Keratinocyte (primary cell): ENCODE data around the gene XIRP2.

Experiments
- EZH2 ChIP-seq: IDR thresholded peaks from one replicate; pipeline ENCODE4 v1.6.1; 2012; ENCODE audit warnings: inconsistent platforms, mild to moderate bottlenecking, low read length, moderate library complexity
- TF ChIP-seq, protein P1 (sequence below), 3 experiments: IDR thresholded peaks in 1 of 3; conservative IDR thresholded peaks in 1 of 3; optimal IDR thresholded peaks in 1 of 3; 2 replicates in 2 of 3; 3 replicates in 1 of 3; pipeline versions ENCODE3 to v1.5.1; 2011; ENCODE audit warnings: low read length in 3 of 3, mild to moderate bottlenecking in 3 of 3, moderate library complexity in 2 of 3, control low read depth in 1 of 3, inconsistent platforms in 1 of 3; ENCODE audit not compliant: insufficient read depth in 2 of 3; ENCODE audit errors: extremely low read depth in 1 of 3

DNA sequence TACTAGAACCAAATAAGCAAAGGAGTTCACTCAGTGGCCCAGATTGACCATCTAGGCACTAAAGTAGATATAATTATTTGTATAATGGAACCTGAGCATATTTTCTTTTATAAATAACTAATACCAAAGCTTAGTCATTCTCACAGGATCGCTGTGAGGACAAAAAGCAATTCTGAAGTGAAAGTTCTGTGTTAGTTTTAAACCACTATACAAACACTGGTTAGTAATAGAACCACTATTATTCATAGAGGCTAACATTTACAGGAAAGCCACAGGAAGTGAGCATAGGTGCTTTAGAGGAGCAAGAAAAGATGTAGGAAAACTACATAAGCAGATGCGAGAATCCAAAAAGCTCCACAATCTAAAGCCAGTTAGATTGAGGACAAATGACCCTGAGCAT is 364.7 kb downstream of the XIRP2 start:
- TF ChIP-seq, protein P1, sequence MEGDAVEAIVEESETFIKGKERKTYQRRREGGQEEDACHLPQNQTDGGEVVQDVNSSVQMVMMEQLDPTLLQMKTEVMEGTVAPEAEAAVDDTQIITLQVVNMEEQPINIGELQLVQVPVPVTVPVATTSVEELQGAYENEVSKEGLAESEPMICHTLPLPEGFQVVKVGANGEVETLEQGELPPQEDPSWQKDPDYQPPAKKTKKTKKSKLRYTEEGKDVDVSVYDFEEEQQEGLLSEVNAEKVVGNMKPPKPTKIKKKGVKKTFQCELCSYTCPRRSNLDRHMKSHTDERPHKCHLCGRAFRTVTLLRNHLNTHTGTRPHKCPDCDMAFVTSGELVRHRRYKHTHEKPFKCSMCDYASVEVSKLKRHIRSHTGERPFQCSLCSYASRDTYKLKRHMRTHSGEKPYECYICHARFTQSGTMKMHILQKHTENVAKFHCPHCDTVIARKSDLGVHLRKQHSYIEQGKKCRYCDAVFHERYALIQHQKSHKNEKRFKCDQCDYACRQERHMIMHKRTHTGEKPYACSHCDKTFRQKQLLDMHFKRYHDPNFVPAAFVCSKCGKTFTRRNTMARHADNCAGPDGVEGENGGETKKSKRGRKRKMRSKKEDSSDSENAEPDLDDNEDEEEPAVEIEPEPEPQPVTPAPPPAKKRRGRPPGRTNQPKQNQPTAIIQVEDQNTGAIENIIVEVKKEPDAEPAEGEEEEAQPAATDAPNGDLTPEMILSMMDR (optimal IDR thresholded peaks at IDR 0.05 in 1 of 3, IDR thresholded peaks at IDR 0.05 in 1 of 3, conservative IDR thresholded peaks at IDR 0.05 in 1 of 3; ENCODE audit: extremely low read depth in 1 of 3, insufficient read depth in 2 of 3, low read length in 3 of 3), result no peak
- TF ChIP-seq EZH2, result no peak
